OCI-LY1 (cell line): ENCODE results near the gene ARFGAP2.

Experiments
- H2AFZ ChIP-seq: fragments of 200-600 bp; sonication (generic), shearing (Covaris generic); 2 replicates; pipeline ENCODE4 v1.6.0; 2014; ENCODE audit warnings: antibody characterized with exemption, mild to moderate bottlenecking, low read length
- H3F3A ChIP-seq: fragments of 200-600 bp; sonication (generic), shearing (Covaris generic); 2 replicates; pipeline ENCODE4 v1.6.0; 2014; ENCODE audit warnings: mild to moderate bottlenecking, antibody characterized with exemption, low read length, moderate library complexity; ENCODE audit not compliant: insufficient read depth
- H3K27ac ChIP-seq: fragments of 200-600 bp; sonication (generic); 2 replicates; pipeline ENCODE4 v1.5.1; 2014; ENCODE audit warnings: low read length, mixed run types, mild to moderate bottlenecking, low read depth; ENCODE audit not compliant: poor library complexity, severe bottlenecking
- H3K27me3 ChIP-seq: fragments of 200-600 bp; sonication (generic); 2 replicates; pipeline ENCODE4 v1.6.0; 2014; ENCODE audit warnings: antibody characterized with exemption, mild to moderate bottlenecking, low read length, moderate library complexity; ENCODE audit not compliant: insufficient read depth
- H3K36me3 ChIP-seq: fragments of 200-600 bp; sonication (generic); 2 replicates; pipeline ENCODE4 v1.6.1; 2014; ENCODE audit warnings: mild to moderate bottlenecking, antibody characterized with exemption, low read length, moderate library complexity, mixed read lengths; ENCODE audit not compliant: insufficient read depth
- H3K4me1 ChIP-seq: fragments of 200-600 bp; sonication (generic); 2 replicates; pipeline ENCODE4 v1.5.1; 2014; ENCODE audit warnings: mild to moderate bottlenecking, low read length, moderate library complexity; ENCODE audit not compliant: insufficient read depth, severe bottlenecking
- H3K4me2 ChIP-seq: fragments of 200-600 bp; sonication (generic), shearing (Covaris generic); 2 replicates; pipeline ENCODE4 v1.6.1; 2014; ENCODE audit warnings: low read length
- H3K4me3 ChIP-seq: fragments of 200-600 bp; sonication (generic); 2 replicates; pipeline ENCODE4 v1.5.1; 2014; ENCODE audit warnings: low read length, low read depth, mild to moderate bottlenecking, mixed read lengths; ENCODE audit not compliant: poor library complexity, severe bottlenecking
- H3K79me2 ChIP-seq: fragments of 200-600 bp; shearing (Covaris generic); 2 replicates; pipeline ENCODE4 v1.6.1; 2016; ENCODE audit warnings: mixed run types, low read length, mixed read lengths; ENCODE audit not compliant: insufficient read depth
- H3K9ac ChIP-seq: fragments of 200-600 bp; sonication (generic), shearing (Covaris generic); 2 replicates; pipeline ENCODE4 v1.6.1; 2014; ENCODE audit warnings: mild to moderate bottlenecking, low read length, mixed read lengths
- H3K9me2 ChIP-seq: fragments of 200-600 bp; sonication (generic), shearing (Covaris generic); 2 replicates; pipeline ENCODE4 v1.6.1; 2014; ENCODE audit warnings: low read depth, mild to moderate bottlenecking, low read length, mixed read lengths
- H3K9me3 ChIP-seq: fragments of 200-600 bp; shearing (Covaris generic); 2 replicates; pipeline ENCODE4 v1.6.1; 2014; ENCODE audit warnings: low read length, mixed read lengths
- H4K20me1 ChIP-seq: fragments of 200-600 bp; sonication (generic), shearing (Covaris generic); 2 replicates; pipeline ENCODE4 v1.6.0; 2016; ENCODE audit warnings: mild to moderate bottlenecking, low read length; ENCODE audit not compliant: insufficient read depth
- CTCF ChIP-seq: fragments of 200-600 bp; sonication (generic), shearing (Covaris generic); IDR thresholded peaks from 2 replicates; pipeline ENCODE4 v1.5.1; 2017; ENCODE audit warnings: mild to moderate bottlenecking, antibody characterized with exemption, low read length, moderate library complexity, mixed read lengths
- EZH2 ChIP-seq: fragments of 200-600 bp; sonication (generic), shearing (Covaris generic); IDR thresholded peaks from 2 replicates; pipeline ENCODE4 v1.8.0; 2017; ENCODE audit warnings: borderline replicate concordance, mixed run types, mild to moderate bottlenecking, antibody characterized with exemption, low read length, moderate library complexity, mixed read lengths

The ARFGAP2 gene

GRCh38 chr11:47182380-47182779, 5.7 kb upstream of the ARFGAP2 start:
- Histone ChIP-seq H3K27ac (no peak overlapping the region), H3K9ac (no peak overlapping the region), H2AFZ (no peak overlapping the region), H3K36me3 (no peaks in the 10 kb centered on the region), H3K9me3 (no peaks in the 10 kb centered on the region), H4K20me1 (no peaks in the 10 kb centered on the region), H3K79me2 (no peaks in the 10 kb centered on the region), H3K4me2 (no peak overlapping the region), H3K4me1 (peaks cover 22% of the 10 kb centered on the region), H3K4me3 (no peak overlapping the region), H3K9me2 (no peaks in the 10 kb centered on the region), H3F3A (no peaks in the 10 kb centered on the region), H3K27me3 (peaks cover 10% of the 10 kb centered on the region; the same call in 1 of the 2 replicates)
- TF ChIP-seq EZH2: no peak
- no peak for TF ChIP-seq CTCF

- peaks cover 3% of the 10 kb centered on the region; the same call in 1 of the 2 replicates for H3K36me3 ChIP-seq
These were observed 4.6 kb upstream of the ARFGAP2 start for GRCh38 chr11:47181271-47181670.

GRCh38 chr11:47180006-47180787, 3.5 kb upstream of the ARFGAP2 start:
- H3K4me1 ChIP-seq: peaks cover 17% of the 10 kb centered on the region
- H3K36me3 ChIP-seq: peaks cover 11% of the 10 kb centered on the region; the same call in 1 of the 2 replicates
- H3K9ac ChIP-seq: no peak overlapping the region

More at GRCh38 chr11:47181271-47181670, 4.6 kb upstream of the ARFGAP2 start:
- no peaks in the 10 kb centered on the region for H3K9me3 ChIP-seq
- no peaks in the 10 kb centered on the region for H3F3A ChIP-seq
- H3K4me3 ChIP-seq: no peak overlapping the region
- peaks cover 10% of the 10 kb centered on the region; the same call in 1 of the 2 replicates for H3K27me3 ChIP-seq
- no peak overlapping the region for H3K27ac ChIP-seq
- no peak overlapping the region for H3K4me2 ChIP-seq
- H3K4me1 ChIP-seq: peaks cover 15% of the 10 kb centered on the region
- no peaks in the 10 kb centered on the region for H4K20me1 ChIP-seq
- H3K79me2 ChIP-seq: peaks cover 2% of the 10 kb centered on the region; the same call in 1 of the 2 replicates
- no peak overlapping the region for H3K9ac ChIP-seq
- TF ChIP-seq CTCF (no peak), EZH2 (no peak)
- H2AFZ ChIP-seq: no peak overlapping the region
- H3K9me2 ChIP-seq: no peaks in the 10 kb centered on the region

More at GRCh38 chr11:47180006-47180787, 3.5 kb upstream of the ARFGAP2 start:
- Histone ChIP-seq H3F3A (no peaks in the 10 kb centered on the region), H3K4me3 (no peak overlapping the region), H3K79me2 (peaks cover 13% of the 10 kb centered on the region), H3K9me2 (no peaks in the 10 kb centered on the region), H2AFZ (no peak overlapping the region), H3K27ac (no peak overlapping the region), H3K27me3 (peaks cover 10% of the 10 kb centered on the region; the same call in 1 of the 2 replicates), H4K20me1 (no peaks in the 10 kb centered on the region), H3K4me2 (no peak overlapping the region), H3K9me3 (no peaks in the 10 kb centered on the region)
- no peak for TF ChIP-seq EZH2
- TF ChIP-seq CTCF: no peak
